ENCODE results near the gene NLRP6.
"Not testable (repeated sequence)": the region's sequence is repeated elsewhere in the genome, so short reads cannot be mapped to it uniquely, and the experiment has no call there.

NLRP6 gene

GRCh38 chr11:278001-278951, at the start of gene NLRP6:
NLRP6 (plus strand) TSS chr11:278407; CDS start chr11:278570, 163 bp downstream.
- DNase-seq (ENCODE audit: low read depth in 2 of 2): no peak

- no peak for DNase-seq (ENCODE audit: low read depth in 2 of 2)
These were observed 47.8 kb upstream of the NLRP6 start for GRCh38 chr11:230431-230830.

GRCh38 chr11:232783-233565, 45.2 kb upstream of the NLRP6 start:
- DNase-seq (ENCODE audit: low read depth in 2 of 2): no peak

GRCh38 chr11:235180-235579, 43.0 kb upstream of the NLRP6 start:
- DNase-seq (ENCODE audit: low read depth in 2 of 2): no peak

GRCh38 chr11:235609-235996, 42.6 kb upstream of the NLRP6 start:
- DNase-seq (ENCODE audit: low read depth in 2 of 2): no peak

GRCh38 chr11:235997-236773, 42.0 kb upstream of the NLRP6 start, which contains the start of gene SIRT3:
SIRT3 (minus strand) TSS chr11:236342; CDS start chr11:236328, 14 bp downstream.
- DNase-seq (ENCODE audit: low read depth in 2 of 2): peak; percentile 55 to 70

- peak; percentile 85 to 90 for DNase-seq (ENCODE audit: low read depth in 2 of 2)
These were observed 41.1 kb upstream of the NLRP6 start, which contains the start of gene PSMD13 for GRCh38 chr11:236774-237767. PSMD13 (plus strand) TSS chr11:236976; CDS start chr11:237050, 74 bp downstream.

GRCh38 chr11:238346-238745, 39.9 kb upstream of the NLRP6 start:
- DNase-seq (ENCODE audit: low read depth in 2 of 2): not testable (repeated sequence)

GRCh38 chr11:240315-240714, 37.9 kb upstream of the NLRP6 start:
- DNase-seq (ENCODE audit: low read depth in 2 of 2): no peak

- no peak for DNase-seq (ENCODE audit: low read depth in 2 of 2)
These were observed 36.6 kb upstream of the NLRP6 start for GRCh38 chr11:241634-242033.

GRCh38 chr11:244376-244775, 33.8 kb upstream of the NLRP6 start:
- no peak for DNase-seq (ENCODE audit: low read depth in 2 of 2)

- no peak for DNase-seq (ENCODE audit: low read depth in 2 of 2)
These were observed 29.1 kb upstream of the NLRP6 start for GRCh38 chr11:249062-249461.

GRCh38 chr11:250274-250673, 27.9 kb upstream of the NLRP6 start:
- no peak for DNase-seq (ENCODE audit: low read depth in 2 of 2)

- peak; percentile 68 to 69 for DNase-seq (ENCODE audit: low read depth in 2 of 2)
These were observed 27.4 kb upstream of the NLRP6 start for GRCh38 chr11:250740-251299.

- no peak for DNase-seq (ENCODE audit: low read depth in 2 of 2)
These were observed 26.7 kb upstream of the NLRP6 start for GRCh38 chr11:251550-251949.

- no peak for DNase-seq (ENCODE audit: low read depth in 2 of 2)
These were observed 25.5 kb upstream of the NLRP6 start for GRCh38 chr11:252666-253065.

GRCh38 chr11:253160-253885, 24.9 kb upstream of the NLRP6 start:
- DNase-seq (ENCODE audit: low read depth in 2 of 2): no peak

GRCh38 chr11:253886-254270, 24.3 kb upstream of the NLRP6 start:
- no peak for DNase-seq (ENCODE audit: low read depth in 2 of 2)

GRCh38 chr11:255176-255575, 23.0 kb upstream of the NLRP6 start:
- no peak for DNase-seq (ENCODE audit: low read depth in 2 of 2)
